Measurements from ENCODE around the gene C1orf185.
"Not testable (repeated sequence)": the region's sequence is repeated elsewhere in the genome, so short reads cannot be mapped to it uniquely, and the experiment has no call there.

C1orf185 gene

DNA sequence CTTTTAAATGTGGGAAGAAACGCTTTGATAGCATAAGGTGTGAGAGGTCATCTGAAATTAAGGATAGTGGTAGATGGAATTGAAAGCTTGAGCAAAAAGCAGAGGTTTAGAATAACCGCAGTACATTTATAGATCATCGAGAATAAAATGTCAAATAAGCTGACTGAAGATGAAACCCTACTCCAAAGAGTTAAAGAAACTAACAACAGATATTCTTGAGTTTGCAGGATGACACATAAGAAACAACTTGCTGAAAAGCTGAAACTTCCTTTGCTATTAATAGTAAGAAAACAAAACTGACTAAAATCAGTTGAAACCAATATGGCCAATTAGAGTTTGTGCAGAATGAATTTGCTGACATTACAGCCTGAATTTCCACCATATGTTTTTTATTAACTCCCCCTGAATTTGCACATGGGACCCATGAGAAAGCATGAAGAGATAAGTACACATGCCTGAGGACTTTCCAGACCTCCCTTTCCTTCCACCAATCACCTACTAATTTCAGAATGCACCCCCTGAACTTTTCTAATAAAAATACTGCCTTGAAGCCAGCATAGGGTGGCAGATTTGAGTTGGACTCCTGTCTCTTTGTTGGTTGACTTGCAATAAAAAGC, 1.7 kb upstream of the C1orf185 start:
- no peak overlapping the region for H3K27ac Mint-ChIP-seq
- no peaks in the 10 kb centered on the region for H3K36me3 Mint-ChIP-seq (ENCODE audit: low read depth)
- H3K27me3 Mint-ChIP-seq (ENCODE audit: low read depth): peaks cover 24% of the 10 kb centered on the region
- H3K4me1 Mint-ChIP-seq (ENCODE audit: low read depth): no peaks in the 10 kb centered on the region
- no peaks in the 10 kb centered on the region for H3K9me3 Mint-ChIP-seq
- no peak overlapping the region for H3K4me3 Mint-ChIP-seq

DNA sequence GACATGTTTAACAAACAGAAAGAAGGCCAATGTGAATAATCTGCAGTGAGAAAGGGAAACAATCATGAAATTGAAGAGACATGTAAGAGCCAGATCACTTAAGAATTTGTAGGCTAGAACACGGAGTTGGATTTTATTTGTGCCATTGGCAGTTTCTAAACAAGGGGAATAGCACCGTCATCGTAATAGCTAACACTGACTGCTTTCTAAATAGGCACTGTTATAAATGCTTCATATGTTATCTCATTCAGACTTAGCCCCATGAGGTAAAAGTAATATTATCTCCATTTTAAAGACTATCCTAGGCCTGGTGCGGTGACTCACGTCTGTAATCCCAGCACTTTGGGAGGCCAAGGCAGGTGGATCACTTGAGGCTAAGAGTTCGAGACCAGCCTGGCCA, 12.1 kb downstream of the C1orf185 start:
- H3K27me3 Mint-ChIP-seq (ENCODE audit: low read depth): peaks cover 14% of the 10 kb centered on the region
- H3K9me3 Mint-ChIP-seq: no peaks in the 10 kb centered on the region
- no peaks in the 10 kb centered on the region for H3K36me3 Mint-ChIP-seq (ENCODE audit: low read depth)
- no peaks in the 10 kb centered on the region for H3K4me1 Mint-ChIP-seq (ENCODE audit: low read depth)
- no peak overlapping the region for H3K4me3 Mint-ChIP-seq
- no peak overlapping the region for H3K27ac Mint-ChIP-seq

DNA sequence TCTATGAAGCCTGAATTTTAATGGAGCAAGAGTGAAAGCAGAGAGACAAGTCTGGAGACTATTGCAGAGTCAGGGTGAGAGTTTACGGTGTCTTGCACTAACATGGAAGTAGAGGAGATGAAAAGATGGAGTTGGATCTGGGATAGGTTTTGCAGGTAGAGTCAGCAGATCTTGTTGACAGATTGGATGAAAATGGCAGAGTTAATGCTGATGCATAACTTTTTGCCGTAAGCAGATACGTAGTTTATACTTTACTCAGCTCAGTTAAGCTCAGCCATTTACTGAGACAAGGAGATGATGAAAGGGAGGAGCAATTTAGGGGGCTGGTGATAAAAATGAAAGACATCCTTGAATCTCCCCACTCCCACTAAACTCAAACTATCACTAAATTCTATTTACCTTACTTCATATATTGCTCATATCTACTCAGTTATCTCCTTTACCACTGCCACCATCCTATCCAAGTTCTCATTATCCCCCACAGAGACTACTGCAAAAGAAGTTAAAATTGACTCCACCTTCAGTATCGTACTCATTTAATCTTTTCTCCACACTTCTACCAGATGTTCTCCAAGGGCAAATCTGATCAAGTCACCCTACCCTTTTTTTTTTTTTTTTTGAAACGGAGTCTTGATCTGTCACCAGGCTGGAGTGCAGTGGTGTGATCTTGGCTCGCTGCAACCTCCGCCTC, 13.8 kb downstream of the C1orf185 start:
- Mint-ChIP-seq H3K4me1 (ENCODE audit: low read depth) (no peaks in the 10 kb centered on the region), H3K27ac (no peak overlapping the region), H3K4me3 (no peak overlapping the region), H3K9me3 (no peaks in the 10 kb centered on the region), H3K27me3 (ENCODE audit: low read depth) (peaks cover 11% of the 10 kb centered on the region), H3K36me3 (ENCODE audit: low read depth) (no peaks in the 10 kb centered on the region)

DNA sequence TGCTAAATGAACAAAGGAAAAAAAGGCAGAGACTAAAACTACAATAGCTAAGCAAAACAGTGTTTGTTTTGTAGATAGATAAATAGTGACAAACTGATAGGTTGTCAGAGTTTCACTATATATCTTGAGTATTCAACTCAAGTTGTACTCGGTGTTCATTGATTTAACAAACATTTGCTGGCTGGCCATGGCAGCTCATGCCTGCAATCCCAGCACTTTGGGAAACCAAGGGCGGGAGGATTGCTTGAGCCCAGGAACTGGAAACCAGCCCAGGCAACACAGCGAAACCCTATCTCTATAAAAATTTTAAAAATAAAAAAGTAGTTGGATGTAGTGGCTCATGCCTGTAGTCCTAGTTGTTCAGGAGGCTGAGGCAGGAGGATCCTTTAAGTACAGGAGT, 17.3 kb downstream of the C1orf185 start:
- no peak overlapping the region for H3K27ac Mint-ChIP-seq
- no peaks in the 10 kb centered on the region for H3K36me3 Mint-ChIP-seq (ENCODE audit: low read depth)
- no peaks in the 10 kb centered on the region for H3K9me3 Mint-ChIP-seq
- no peak overlapping the region for H3K4me3 Mint-ChIP-seq
- no peaks in the 10 kb centered on the region for H3K4me1 Mint-ChIP-seq (ENCODE audit: low read depth)
- H3K27me3 Mint-ChIP-seq (ENCODE audit: low read depth): peaks cover 20% of the 10 kb centered on the region

DNA sequence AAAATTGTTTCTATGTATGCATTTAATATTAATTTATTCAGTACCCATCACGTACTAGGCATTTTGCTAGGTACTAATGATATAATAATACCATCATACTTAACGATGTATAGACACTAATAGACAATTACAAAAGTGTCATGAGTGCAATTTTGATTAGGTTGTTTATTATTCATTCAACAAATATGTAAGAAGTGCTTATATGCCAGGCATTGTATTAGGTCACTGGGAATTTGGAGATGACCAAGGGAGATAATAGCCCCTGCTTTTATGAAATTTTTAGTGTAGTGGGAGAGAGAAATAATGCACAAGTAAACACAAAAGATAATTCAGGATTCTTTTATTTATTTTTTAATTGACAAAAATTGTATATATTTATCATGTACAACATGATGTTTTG, 18.6 kb downstream of the C1orf185 start:
- Mint-ChIP-seq H3K36me3 (ENCODE audit: low read depth) (no peaks in the 10 kb centered on the region), H3K9me3 (no peaks in the 10 kb centered on the region), H3K27me3 (ENCODE audit: low read depth) (peaks cover 22% of the 10 kb centered on the region), H3K27ac (no peak overlapping the region), H3K4me3 (no peak overlapping the region), H3K4me1 (ENCODE audit: low read depth) (no peaks in the 10 kb centered on the region)

DNA sequence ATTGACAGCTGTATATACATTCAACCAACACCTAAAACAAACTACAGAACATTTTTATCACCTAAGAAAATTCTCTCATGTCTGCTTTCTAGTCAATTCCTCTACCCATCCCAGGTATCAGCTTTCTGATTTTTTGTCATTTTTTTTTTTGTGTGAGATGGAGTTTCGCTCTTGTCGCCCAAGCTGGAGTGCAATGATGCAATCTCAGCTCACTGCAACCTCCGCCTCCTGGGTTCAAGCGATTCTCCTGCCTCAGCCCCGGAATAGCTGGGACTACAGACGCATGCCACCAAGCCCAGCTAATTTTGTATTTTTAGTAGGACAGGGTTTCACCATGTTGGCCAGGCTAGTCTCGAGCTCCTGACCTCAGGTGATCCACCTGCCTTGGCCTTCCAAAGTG, 25.1 kb downstream of the C1orf185 start:
- H3K9me3 Mint-ChIP-seq; H3K4me1 Mint-ChIP-seq (ENCODE audit: low read depth); H3K4me3 Mint-ChIP-seq; H3K27ac Mint-ChIP-seq; H3K36me3 Mint-ChIP-seq (ENCODE audit: low read depth): not testable (repeated sequence)
- H3K27me3 Mint-ChIP-seq (ENCODE audit: low read depth): peaks cover 21% of the 10 kb centered on the region

DNA sequence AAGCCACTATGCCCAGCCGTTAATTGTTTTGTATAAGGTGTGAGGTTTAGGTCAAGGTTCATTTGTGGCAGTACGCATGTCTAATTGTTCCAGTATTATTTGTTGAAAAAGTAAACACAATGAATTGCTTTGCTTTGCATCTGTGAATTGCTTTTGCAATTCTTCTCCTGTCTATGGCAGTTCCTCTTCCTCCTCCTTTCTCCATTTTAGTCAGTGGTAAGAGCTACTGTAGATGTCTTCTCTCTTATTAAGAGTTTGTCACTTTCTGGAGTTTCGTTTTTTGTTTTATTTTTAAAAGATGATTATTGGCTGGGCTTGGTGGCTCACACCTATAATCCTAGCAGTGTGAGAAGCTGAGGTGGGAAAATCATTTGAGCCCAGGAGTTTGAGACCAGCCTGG, 29.2 kb downstream of the C1orf185 start:
- no peak overlapping the region for H3K27ac Mint-ChIP-seq
- H3K36me3 Mint-ChIP-seq (ENCODE audit: low read depth): no peaks in the 10 kb centered on the region
- H3K4me3 Mint-ChIP-seq: no peak overlapping the region
- peaks cover 9% of the 10 kb centered on the region for H3K9me3 Mint-ChIP-seq
- H3K4me1 Mint-ChIP-seq (ENCODE audit: low read depth): no peaks in the 10 kb centered on the region
- H3K27me3 Mint-ChIP-seq (ENCODE audit: low read depth): peaks cover 29% of the 10 kb centered on the region

DNA sequence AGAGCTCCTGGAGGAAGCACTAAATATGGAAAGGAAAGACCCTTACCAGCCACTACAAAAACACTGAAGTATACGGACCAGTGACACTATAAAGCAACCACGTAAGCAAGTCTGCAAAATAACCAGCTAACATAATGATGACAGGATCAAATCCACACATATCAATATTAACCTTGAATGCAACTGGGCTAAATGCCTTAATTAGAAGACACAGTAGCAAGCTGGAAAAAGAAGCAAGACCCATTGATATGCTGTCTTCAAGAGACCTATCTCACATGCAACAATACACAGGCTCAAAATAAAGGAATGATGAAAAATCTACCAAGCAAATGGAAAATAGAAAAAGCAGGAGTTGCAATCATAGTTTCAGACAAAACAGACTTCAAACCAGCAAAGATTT, 31.0 kb downstream of the C1orf185 start:
- H3K4me3 Mint-ChIP-seq: no peak overlapping the region
- H3K27me3 Mint-ChIP-seq (ENCODE audit: low read depth): peaks cover 35% of the 10 kb centered on the region
- no peaks in the 10 kb centered on the region for H3K4me1 Mint-ChIP-seq (ENCODE audit: low read depth)
- H3K36me3 Mint-ChIP-seq (ENCODE audit: low read depth): no peaks in the 10 kb centered on the region
- H3K9me3 Mint-ChIP-seq: peaks cover 13% of the 10 kb centered on the region
- H3K27ac Mint-ChIP-seq: no peak overlapping the region

DNA sequence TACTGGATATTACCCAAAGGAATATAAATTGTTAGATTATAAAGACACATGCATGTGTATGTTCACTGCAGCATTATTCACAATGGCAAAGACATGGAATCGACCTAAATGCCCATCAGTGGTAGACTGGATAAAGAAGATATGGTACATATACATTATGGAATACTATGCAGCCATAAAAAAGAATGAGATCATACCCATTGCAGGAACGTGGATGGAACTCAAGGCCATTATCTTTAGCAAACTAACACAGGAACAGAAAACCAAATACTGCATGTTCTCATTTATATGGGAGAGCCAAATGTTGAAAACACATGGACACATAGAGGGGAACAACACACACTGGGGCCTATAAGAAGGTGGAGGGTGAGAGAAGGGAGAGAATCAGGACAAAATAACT, 35.7 kb downstream of the C1orf185 start:
- H3K27ac Mint-ChIP-seq; H3K4me3 Mint-ChIP-seq; H3K36me3 Mint-ChIP-seq (ENCODE audit: low read depth); H3K4me1 Mint-ChIP-seq (ENCODE audit: low read depth): not testable (repeated sequence)
- peaks cover 23% of the 10 kb centered on the region for H3K27me3 Mint-ChIP-seq (ENCODE audit: low read depth)
- H3K9me3 Mint-ChIP-seq: peaks cover 13% of the 10 kb centered on the region

DNA sequence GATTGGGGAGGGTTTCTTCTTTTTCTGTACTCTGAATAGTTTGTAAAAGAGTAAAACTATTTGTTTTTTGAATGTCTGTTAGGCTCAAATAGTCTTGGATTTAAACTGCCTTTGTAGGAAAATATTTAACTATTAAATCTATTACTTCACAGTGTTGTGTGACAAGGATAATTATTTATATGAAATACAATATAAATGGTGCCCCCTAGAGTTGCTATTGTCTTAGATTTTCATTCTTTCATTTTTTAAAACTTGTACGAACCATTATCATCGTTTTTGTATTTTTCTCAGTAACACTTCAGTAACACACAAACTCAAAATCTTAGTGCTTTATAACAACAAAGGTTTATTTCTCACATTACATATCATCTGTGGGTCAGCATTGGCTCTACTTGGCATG, 37.4 kb downstream of the C1orf185 start:
- no peak overlapping the region for H3K4me3 Mint-ChIP-seq
- peaks cover 18% of the 10 kb centered on the region for H3K27me3 Mint-ChIP-seq (ENCODE audit: low read depth)
- no peak overlapping the region for H3K27ac Mint-ChIP-seq
- no peaks in the 10 kb centered on the region for H3K36me3 Mint-ChIP-seq (ENCODE audit: low read depth)
- H3K4me1 Mint-ChIP-seq (ENCODE audit: low read depth): no peaks in the 10 kb centered on the region
- H3K9me3 Mint-ChIP-seq: peaks cover 4% of the 10 kb centered on the region

DNA sequence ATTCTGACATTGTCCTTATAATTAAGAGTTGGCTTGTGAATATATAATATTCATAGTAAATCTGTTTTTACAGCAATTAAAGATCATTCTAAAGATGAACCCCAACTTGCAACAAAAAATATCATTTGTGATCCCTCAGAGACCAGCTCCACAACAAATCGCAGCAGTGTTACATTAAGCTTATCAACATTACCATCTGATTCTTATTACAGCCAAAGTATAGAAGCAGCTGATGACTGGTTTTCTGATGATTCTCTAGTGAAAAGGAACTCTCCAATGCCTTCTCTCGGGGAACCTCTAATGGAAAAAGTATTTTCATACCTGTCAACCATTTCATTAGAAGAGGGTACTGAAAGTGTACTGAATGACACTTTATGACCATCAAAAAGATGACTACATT, 45.4 kb downstream of the C1orf185 start:
- Mint-ChIP-seq H3K4me1 (ENCODE audit: low read depth) (no peaks in the 10 kb centered on the region), H3K9me3 (no peaks in the 10 kb centered on the region), H3K27ac (no peak overlapping the region), H3K36me3 (ENCODE audit: low read depth) (no peaks in the 10 kb centered on the region), H3K27me3 (ENCODE audit: low read depth) (peaks cover 17% of the 10 kb centered on the region), H3K4me3 (no peak overlapping the region)

DNA sequence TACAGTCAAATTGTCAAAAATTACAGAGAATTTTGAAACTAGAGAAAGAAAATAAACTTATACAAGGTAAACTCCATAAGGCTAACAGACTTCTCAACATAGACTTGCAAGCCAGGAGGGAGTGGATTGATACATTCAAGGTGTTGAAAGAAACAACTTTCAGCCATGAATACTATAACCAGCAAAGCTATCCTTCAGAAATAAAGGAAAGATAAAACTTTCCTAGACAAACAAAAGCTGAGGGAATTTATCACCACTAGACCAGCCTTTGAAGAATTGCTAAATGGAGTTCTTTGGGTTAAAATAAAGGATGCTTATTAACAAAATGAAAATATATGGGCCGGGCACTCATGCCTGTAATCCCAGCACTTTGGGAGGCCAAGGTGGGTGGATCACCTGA, 52.7 kb downstream of the C1orf185 start:
- Mint-ChIP-seq H3K4me3 (no peak overlapping the region), H3K27me3 (ENCODE audit: low read depth) (peaks cover 12% of the 10 kb centered on the region), H3K9me3 (peaks cover 16% of the 10 kb centered on the region), H3K36me3 (ENCODE audit: low read depth) (peaks cover 3% of the 10 kb centered on the region), H3K4me1 (ENCODE audit: low read depth) (peaks cover 2% of the 10 kb centered on the region), H3K27ac (no peak overlapping the region)

DNA sequence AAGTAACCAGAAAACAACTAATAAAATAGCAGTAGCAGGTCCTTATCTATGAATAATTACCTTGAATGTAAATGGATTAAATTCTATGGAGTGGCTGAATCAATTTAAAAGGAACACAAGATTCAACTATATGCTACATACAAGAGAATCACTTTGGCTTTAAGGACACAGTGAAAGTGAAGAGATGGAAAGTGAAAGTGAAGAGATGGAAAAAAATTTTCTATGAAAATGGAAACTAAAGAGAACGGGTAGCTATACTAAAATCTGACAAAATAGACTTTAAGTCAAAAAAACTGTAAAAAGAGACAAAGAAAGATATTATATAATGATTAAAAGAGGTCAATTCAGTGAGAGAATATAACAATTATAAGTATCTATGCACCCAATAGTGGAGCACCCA, 54.7 kb downstream of the C1orf185 start:
- no peak overlapping the region for H3K27ac Mint-ChIP-seq
- H3K27me3 Mint-ChIP-seq (ENCODE audit: low read depth): peaks cover 12% of the 10 kb centered on the region
- H3K36me3 Mint-ChIP-seq (ENCODE audit: low read depth): peaks cover 3% of the 10 kb centered on the region
- H3K9me3 Mint-ChIP-seq: peaks cover 16% of the 10 kb centered on the region
- peaks cover 2% of the 10 kb centered on the region for H3K4me1 Mint-ChIP-seq (ENCODE audit: low read depth)
- no peak overlapping the region for H3K4me3 Mint-ChIP-seq

DNA sequence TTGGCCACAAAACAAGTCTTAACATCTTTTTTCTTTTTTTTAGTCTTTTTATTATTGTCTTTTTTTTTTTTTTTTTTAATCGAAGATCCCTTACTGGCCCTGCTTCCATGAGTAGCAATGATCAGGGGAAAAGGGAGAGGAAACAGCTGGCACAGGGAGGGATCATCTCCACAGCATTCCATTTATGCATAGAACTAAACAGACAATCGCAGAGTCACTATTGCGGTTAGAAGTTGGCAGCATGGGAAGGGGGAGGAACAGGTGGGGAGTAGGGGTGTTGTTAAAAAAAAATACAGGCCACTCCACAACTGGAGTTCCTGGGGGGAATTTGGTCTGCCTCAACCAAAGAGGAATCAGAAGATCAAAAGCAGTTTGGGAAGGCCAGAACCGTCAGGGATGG, 55.4 kb downstream of the C1orf185 start:
- H3K9me3 Mint-ChIP-seq: peaks cover 16% of the 10 kb centered on the region
- peaks cover 3% of the 10 kb centered on the region for H3K36me3 Mint-ChIP-seq (ENCODE audit: low read depth)
- H3K27me3 Mint-ChIP-seq (ENCODE audit: low read depth): peaks cover 12% of the 10 kb centered on the region
- H3K4me1 Mint-ChIP-seq (ENCODE audit: low read depth): peaks cover 2% of the 10 kb centered on the region
- no peak overlapping the region for H3K27ac Mint-ChIP-seq
- no peak overlapping the region for H3K4me3 Mint-ChIP-seq

DNA sequence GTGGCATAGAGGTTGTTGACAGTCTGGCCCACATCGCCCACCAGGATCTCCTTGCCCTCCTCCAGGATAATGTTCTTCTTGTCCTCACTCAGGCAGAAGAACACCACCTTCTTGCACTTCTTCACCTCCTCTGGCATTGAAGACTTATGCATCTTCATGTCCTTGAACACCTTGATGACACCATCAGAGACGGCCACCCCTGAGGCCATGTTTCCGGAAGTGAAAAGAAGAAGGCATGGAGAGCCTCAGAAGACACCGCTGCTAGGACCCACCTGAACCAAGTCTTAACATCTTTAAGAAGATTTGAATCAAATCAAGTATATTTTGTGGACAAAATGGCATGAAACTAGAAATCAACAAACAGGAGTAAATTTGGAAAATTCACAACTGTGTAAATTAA, 56.2 kb downstream of the C1orf185 start:
- Mint-ChIP-seq H3K4me3 (no peak overlapping the region), H3K9me3 (peaks cover 16% of the 10 kb centered on the region), H3K27me3 (ENCODE audit: low read depth) (peaks cover 12% of the 10 kb centered on the region), H3K4me1 (ENCODE audit: low read depth) (peaks cover 2% of the 10 kb centered on the region), H3K27ac (no peak overlapping the region), H3K36me3 (ENCODE audit: low read depth) (peaks cover 3% of the 10 kb centered on the region)

DNA sequence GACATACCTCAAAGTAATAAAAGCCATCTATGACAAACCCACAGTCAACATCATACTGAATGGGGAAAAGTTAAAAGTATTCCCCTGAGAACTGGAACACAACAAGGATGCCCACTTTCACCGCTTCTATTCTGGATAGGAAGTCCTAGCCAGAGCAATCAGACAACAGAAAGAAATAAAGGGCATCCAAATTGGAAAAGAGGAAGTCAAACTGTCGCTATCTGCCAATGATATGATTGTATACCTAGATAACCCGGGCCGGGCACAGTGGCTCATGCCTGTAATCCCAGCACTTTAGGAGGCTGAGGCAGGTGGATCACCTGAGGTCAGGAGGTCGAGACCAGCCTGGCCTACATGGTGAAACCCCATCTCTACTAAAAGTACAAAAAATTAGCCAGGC, 60.5 kb downstream of the C1orf185 start:
- H3K36me3 Mint-ChIP-seq (ENCODE audit: low read depth); H3K4me3 Mint-ChIP-seq; H3K27ac Mint-ChIP-seq; H3K27me3 Mint-ChIP-seq (ENCODE audit: low read depth); H3K4me1 Mint-ChIP-seq (ENCODE audit: low read depth); H3K9me3 Mint-ChIP-seq: not testable (repeated sequence)

Data from T-helper 1 cell treated with Interleukin-12 subunit alpha and Interleukin-12 subunit beta and Interleukin-4 antibody, amounts not matched to agents 30 μg/mL and 1 μg/mL, for 36 hours (primary cell).